GM10266 (cell line): ENCODE results near the gene LCE1B.

Experiments
- DNase-seq: peaks from one replicate; pipeline ENCODE4 v3.0.0; 2012; ENCODE audit errors: extremely low spot score
- TF ChIP-seq, protein P1 (sequence below): IDR thresholded peaks from 2 replicates; pipeline ENCODE4 v1.5.1; 2012; ENCODE audit warnings: mild to moderate bottlenecking, low read depth; ENCODE audit not compliant: control insufficient read depth, insufficient read depth; ENCODE audit errors: missing control alignments

Gene LCE1B

DNA sequence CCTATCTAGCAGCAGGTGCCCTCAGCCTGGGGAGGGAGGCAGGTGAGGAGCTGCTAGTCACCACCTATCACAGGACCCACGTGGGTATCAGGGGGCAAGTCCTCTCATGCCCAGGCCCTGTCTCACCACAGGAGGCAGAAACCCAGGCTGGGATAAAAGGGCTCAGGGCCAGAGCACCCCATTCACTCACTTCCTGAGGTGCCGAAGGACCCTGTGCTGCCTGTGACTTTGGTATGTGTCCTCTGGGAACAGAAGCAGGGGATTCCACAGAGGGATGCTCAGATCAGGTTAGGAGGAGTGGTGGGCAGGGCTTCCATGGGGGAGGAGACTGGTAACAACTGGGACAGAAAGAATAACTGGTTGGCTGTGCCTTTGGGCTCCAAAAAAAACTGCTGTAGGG is 25.7 kb upstream of the LCE1B start, which contains the start of gene LCE1E:
TSS of gene LCE1E (plus strand) at position 181 of the 400 bp plus-strand sequence. CDS start 1,043 bp downstream, outside the sequence.
- DNase-seq, result no peak
- TF ChIP-seq, protein P1, sequence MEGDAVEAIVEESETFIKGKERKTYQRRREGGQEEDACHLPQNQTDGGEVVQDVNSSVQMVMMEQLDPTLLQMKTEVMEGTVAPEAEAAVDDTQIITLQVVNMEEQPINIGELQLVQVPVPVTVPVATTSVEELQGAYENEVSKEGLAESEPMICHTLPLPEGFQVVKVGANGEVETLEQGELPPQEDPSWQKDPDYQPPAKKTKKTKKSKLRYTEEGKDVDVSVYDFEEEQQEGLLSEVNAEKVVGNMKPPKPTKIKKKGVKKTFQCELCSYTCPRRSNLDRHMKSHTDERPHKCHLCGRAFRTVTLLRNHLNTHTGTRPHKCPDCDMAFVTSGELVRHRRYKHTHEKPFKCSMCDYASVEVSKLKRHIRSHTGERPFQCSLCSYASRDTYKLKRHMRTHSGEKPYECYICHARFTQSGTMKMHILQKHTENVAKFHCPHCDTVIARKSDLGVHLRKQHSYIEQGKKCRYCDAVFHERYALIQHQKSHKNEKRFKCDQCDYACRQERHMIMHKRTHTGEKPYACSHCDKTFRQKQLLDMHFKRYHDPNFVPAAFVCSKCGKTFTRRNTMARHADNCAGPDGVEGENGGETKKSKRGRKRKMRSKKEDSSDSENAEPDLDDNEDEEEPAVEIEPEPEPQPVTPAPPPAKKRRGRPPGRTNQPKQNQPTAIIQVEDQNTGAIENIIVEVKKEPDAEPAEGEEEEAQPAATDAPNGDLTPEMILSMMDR, result no peak

DNA sequence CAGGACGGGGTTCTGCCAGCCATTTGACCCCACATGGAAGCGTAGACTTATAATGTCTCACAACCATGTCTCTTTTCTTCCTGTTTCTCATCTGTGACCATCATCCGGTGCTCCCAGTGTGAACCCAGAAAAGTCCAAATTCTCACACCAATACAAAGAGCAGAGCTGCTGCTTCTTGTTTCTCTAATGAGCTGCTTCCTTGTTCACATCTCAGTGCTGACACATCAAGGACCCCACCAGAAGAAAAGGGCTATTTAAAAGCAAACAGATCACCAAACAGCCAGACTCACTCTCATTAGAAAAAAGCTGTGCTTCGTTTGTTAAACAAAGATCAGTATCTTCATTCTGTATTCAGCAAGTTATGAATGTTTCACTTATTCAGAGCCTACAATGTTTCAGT is 16.1 kb upstream of the LCE1B start:
- no peak for DNase-seq
- TF ChIP-seq, protein P1, result no peak

GRCh38 chr1:152796421-152796820 is 15.3 kb upstream of the LCE1B start, which contains the start of gene LCE1D:
TSS of gene LCE1D (plus strand) at chr1:152796721. CDS start at chr1:152797795, 1,074 bp downstream.
- DNase-seq, result no peak
- TF ChIP-seq, protein P1, result no peak

GRCh38 chr1:152801333-152801732 is 10.4 kb upstream of the LCE1B start:
- DNase-seq, result no peak
- TF ChIP-seq, protein P1, result no peak

DNA sequence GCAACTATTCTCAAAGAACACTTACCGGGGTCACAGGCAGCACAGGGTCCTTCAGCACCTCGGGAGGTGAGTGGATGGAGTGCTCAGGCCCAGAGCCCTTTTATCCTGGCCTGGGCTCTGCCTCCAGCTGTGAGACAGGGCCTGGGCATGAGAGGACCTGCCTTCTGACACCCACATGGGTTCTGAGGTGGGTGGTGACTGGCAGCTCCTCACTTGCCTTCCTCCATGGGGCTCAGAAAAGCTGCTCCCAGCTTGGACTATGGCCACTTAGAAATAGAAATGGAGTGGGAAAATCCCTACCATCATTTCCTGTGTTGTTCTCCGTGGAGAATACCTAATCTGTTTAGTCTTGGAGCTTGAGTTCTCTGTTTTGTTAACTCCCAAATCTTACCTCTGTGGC is 5.2 kb upstream of the LCE1B start, which contains the start of gene LCE1C:
TSS of gene LCE1C (minus strand) at position 76 of the 400 bp plus-strand sequence. CDS start 1,173 bp downstream, outside the sequence.
- TF ChIP-seq, protein P1, result no peak
- no peak for DNase-seq

GRCh38 chr1:152811050-152811449 is 721 bp upstream of the LCE1B start:
- TF ChIP-seq, protein P1, result no peak
- DNase-seq, result no peak

DNA sequence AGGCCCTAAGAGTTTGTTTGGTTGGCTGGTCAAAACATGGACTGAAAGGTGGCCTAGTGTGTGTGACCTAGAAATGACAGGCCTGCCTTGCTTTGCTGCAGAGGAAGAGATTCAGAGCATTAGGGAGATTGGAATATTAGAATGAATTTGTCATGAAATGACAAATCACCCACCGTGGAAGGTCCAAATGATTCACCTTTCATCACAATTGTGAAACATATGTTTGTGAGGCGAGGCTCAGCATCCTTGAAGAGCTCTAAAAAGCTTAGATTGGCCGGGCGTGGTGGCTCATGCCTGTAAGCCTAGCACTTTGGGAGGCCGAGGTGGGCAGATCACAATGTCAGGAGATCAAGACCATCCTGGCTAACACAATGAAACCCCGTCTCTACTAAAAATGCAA is 5.5 kb downstream of the LCE1B start:
- TF ChIP-seq, protein P1, result no peak
- DNase-seq, result no peak
